ENCODE measurements around the gene LARGE1.
"Not testable (repeated sequence)": the region's sequence is repeated elsewhere in the genome, so short reads cannot be mapped to it uniquely, and the experiment has no call there.

The LARGE1 gene

DNA sequence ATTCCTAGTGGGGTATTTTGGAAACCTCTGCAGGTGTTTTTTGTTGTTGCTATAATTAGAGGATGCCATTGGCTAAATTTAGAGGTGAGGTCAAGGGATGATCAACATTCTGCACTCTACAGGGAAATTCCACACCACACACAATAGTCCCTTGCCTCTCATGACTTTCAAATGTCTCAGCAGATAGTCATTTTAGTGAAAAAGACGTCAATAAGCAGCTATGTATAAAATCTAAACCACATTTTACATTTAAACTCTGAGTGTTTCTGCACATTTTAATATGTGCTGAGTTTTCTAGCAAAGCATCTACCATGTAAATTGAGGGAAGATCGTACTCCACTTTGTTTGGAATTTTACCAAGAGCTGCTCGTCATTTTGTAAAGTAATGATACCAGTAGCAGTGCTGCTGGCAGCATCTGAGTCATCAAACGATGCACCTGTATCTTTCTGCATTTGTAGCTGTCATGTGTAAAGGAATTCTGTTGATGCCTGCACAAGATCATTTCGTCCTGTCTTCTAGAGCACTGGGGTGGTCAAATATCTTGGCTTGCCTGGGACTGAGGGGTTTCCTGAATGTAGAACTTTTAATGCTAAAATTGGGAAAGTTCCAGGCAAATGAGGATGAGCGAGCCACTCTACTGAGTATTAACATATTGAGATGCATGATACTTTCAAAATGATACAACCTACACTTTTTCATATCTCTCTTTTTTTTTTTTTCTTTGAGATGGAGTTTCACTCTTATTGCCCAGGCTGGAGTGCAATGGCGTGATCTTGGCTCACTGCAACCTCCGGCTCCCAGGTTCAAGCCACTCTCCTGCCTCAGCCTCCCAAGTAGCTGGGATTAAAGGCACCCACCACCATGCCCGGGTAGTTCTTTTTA lies 447.6 kb downstream of the LARGE1 start:
- H3K4me3 ChIP-seq (ENCODE audit: low read depth in 1 of 2, low read length in 2 of 2) = no peak overlapping the region
- no peaks in the 10 kb centered on the region for H3K9me3 ChIP-seq (ENCODE audit: low read length)
- no peaks in the 10 kb centered on the region for H3K4me1 ChIP-seq (ENCODE audit: insufficient read depth, low read length)
- H3K27me3 ChIP-seq (ENCODE audit: control insufficient read depth in 1 of 2, insufficient read depth in 2 of 2, low read length in 2 of 2) = no peaks in the 10 kb centered on the region
- no peak overlapping the region for H3K9ac ChIP-seq (ENCODE audit: low read length)
- no peaks in the 10 kb centered on the region for H3K36me3 ChIP-seq (ENCODE audit: insufficient read depth, low read length)
- no peak overlapping the region for H3K27ac ChIP-seq (ENCODE audit: low read depth, low read length)

DNA sequence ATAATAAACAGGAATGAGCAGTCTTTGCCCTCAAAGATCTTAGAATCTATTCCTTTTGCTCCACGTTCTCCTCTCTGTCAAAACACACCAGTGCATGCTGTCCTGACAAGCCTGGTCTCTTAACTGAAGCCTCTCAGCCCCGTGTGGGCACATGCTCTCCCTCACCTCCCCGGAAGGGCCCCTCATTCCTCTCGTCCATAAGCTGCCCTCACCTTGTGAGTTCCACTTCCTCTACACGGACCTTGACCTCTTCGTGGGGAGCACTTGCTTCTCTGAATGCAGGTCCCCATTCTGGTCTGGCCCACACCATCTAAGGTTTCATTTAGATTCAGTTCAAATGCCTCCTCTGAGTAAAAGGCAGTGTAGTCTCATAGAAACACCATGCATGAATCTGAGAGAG lies 449.8 kb downstream of the LARGE1 start:
- H3K27ac ChIP-seq (ENCODE audit: low read depth, low read length) = no peak overlapping the region
- no peaks in the 10 kb centered on the region for H3K9me3 ChIP-seq (ENCODE audit: low read length)
- H3K4me3 ChIP-seq (ENCODE audit: low read depth in 1 of 2, low read length in 2 of 2) = no peak overlapping the region
- H3K36me3 ChIP-seq (ENCODE audit: insufficient read depth, low read length) = no peaks in the 10 kb centered on the region
- H3K4me1 ChIP-seq (ENCODE audit: insufficient read depth, low read length) = no peaks in the 10 kb centered on the region
- H3K27me3 ChIP-seq (ENCODE audit: control insufficient read depth in 1 of 2, insufficient read depth in 2 of 2, low read length in 2 of 2) = no peaks in the 10 kb centered on the region
- no peak overlapping the region for H3K9ac ChIP-seq (ENCODE audit: low read length)

DNA sequence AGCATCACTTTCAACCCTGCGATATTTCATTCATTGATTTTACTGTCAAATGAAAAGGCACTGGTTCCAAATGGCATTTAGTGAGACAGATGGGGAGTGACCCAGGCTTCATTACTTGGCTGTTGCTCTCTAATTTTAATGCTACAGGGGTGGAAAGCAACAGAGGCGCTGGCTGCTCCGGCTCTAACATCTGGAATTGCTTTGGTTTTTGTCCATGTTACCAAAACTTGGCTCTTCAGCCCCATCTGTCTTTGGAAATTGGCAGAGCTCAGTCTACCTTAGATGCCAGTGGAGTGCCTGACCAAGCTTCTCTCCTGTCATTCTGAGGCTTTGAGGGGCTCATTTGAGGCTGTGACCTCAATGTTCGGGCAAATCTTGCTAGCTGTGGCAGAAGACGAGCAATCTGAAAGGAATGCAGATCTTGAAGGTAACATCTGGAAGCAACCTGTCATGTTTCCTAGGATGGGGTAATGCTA lies 452.6 kb downstream of the LARGE1 start:
- Histone ChIP-seq H3K4me1 (ENCODE audit: insufficient read depth, low read length) (no peaks in the 10 kb centered on the region), H3K9ac (ENCODE audit: low read length) (no peak overlapping the region), H3K27ac (ENCODE audit: low read depth, low read length) (no peak overlapping the region), H3K9me3 (ENCODE audit: low read length) (no peaks in the 10 kb centered on the region), H3K27me3 (ENCODE audit: control insufficient read depth in 1 of 2, insufficient read depth in 2 of 2, low read length in 2 of 2) (no peaks in the 10 kb centered on the region), H3K4me3 (ENCODE audit: low read depth in 1 of 2, low read length in 2 of 2) (no peak overlapping the region), H3K36me3 (ENCODE audit: insufficient read depth, low read length) (no peaks in the 10 kb centered on the region)

DNA sequence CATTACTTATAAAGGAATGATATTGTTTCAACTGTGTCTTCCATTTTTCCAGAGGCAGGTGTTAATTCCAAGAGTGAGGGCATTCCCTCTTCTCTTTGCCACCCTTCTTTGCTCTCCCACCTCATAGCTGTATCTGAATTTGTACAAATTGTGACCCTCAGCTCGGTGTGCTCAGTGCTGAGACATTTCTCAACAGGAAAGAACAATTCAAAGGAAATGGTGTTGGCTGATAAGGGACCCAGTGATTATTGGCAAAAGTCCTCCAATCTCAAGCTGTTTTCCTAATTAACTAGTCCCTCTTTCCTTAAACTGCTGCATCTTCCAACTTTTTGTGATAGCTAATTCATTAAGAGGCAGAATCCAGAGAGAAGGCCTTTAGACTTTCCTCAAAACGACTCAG lies 453.2 kb downstream of the LARGE1 start:
- Histone ChIP-seq H3K9ac (ENCODE audit: low read length) (no peak overlapping the region), H3K36me3 (ENCODE audit: insufficient read depth, low read length) (no peaks in the 10 kb centered on the region), H3K27ac (ENCODE audit: low read depth, low read length) (no peak overlapping the region), H3K9me3 (ENCODE audit: low read length) (no peaks in the 10 kb centered on the region), H3K4me1 (ENCODE audit: insufficient read depth, low read length) (no peaks in the 10 kb centered on the region), H3K27me3 (ENCODE audit: control insufficient read depth in 1 of 2, insufficient read depth in 2 of 2, low read length in 2 of 2) (no peaks in the 10 kb centered on the region), H3K4me3 (ENCODE audit: low read depth in 1 of 2, low read length in 2 of 2) (no peak overlapping the region)

DNA sequence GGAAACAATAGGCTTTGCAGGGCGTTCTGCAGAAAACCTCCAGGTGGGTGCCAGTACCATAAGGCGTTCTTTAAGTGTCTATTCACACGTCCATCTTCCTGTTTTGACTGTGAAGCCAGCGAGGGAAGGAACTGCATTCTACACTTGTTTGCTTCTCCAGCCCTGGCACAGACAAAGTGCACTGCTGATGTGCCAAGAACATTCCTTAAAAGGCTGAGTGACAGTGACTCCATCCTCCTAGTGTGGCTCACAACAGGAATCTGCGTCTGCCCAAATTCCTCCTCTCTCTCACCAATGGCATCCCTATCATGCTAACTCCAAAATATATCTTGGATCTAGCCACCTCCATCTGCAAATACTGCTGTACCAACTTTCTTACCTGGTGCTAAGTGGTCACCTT lies 454.7 kb downstream of the LARGE1 start:
- no peaks in the 10 kb centered on the region for H3K36me3 ChIP-seq (ENCODE audit: insufficient read depth, low read length)

DNA sequence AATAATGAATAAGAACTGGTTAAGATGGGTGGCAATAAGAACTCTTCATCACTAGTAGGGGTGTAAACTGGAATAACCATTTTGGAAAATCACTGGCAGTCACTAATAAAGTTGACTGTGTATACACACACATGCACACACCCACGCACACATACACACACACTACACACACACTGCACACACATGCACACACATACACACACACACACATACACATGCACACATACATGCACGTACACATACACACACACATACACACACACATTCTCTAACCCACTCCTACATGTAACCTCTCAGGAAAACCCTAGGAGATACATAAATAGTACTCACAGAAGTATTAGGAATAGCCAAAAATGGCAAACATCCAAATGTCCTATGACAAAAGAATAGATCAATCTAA lies 455.6 kb downstream of the LARGE1 start:
- Histone ChIP-seq H3K9me3 (ENCODE audit: low read length) (no peaks in the 10 kb centered on the region), H3K9ac (ENCODE audit: low read length) (no peak overlapping the region), H3K4me3 (ENCODE audit: low read depth in 1 of 2, low read length in 2 of 2) (no peak overlapping the region), H3K36me3 (ENCODE audit: insufficient read depth, low read length) (no peaks in the 10 kb centered on the region), H3K27ac (ENCODE audit: low read depth, low read length) (no peak overlapping the region), H3K4me1 (ENCODE audit: insufficient read depth, low read length) (no peaks in the 10 kb centered on the region), H3K27me3 (ENCODE audit: control insufficient read depth in 1 of 2, insufficient read depth in 2 of 2, low read length in 2 of 2) (no peaks in the 10 kb centered on the region)

More for the DNA sequence above, 454.7 kb downstream of the LARGE1 start:
- no peak overlapping the region for H3K9ac ChIP-seq (ENCODE audit: low read length)
- H3K4me3 ChIP-seq (ENCODE audit: low read depth in 1 of 2, low read length in 2 of 2) = no peak overlapping the region
- no peaks in the 10 kb centered on the region for H3K4me1 ChIP-seq (ENCODE audit: insufficient read depth, low read length)
- H3K27ac ChIP-seq (ENCODE audit: low read depth, low read length) = no peak overlapping the region
- H3K9me3 ChIP-seq (ENCODE audit: low read length) = no peaks in the 10 kb centered on the region
- H3K27me3 ChIP-seq (ENCODE audit: control insufficient read depth in 1 of 2, insufficient read depth in 2 of 2, low read length in 2 of 2) = no peaks in the 10 kb centered on the region

DNA sequence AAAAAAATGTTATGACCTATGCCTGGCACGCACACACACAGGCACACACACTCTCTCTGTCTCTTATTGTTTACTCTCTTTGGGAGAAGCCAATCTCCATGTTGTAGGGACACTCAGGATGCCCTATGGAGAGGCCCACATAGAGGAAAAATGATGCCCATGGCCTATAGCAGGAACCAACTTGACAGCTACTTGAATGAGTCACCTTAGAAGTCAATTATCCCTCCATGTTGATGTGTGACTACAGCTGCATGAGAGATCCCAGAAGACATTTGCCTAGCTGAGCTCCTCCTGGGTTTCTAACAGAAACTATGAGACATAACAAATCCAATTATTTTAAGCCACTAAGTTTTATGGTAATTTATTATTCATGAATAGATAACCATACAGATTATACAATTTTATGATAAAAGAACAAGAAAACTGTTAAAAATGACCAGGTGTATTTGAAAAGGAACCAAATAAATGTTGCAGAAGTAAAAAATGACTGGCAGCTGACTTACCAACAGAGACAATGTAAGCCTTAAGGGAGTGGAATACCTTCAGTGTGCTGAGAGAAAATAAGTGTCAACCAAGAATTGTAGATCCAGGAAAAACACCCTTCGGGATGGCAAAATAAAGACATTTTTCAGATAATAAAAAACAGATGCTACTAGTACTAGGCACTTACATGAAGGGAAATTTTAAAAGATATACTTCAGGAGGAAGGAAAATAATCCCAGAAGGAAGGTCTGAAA lies 458.4 kb downstream of the LARGE1 start:
- Histone ChIP-seq H3K4me3 (ENCODE audit: low read depth in 1 of 2, low read length in 2 of 2) (no peak overlapping the region), H3K36me3 (ENCODE audit: insufficient read depth, low read length) (no peaks in the 10 kb centered on the region), H3K9ac (ENCODE audit: low read length) (no peak overlapping the region), H3K9me3 (ENCODE audit: low read length) (no peaks in the 10 kb centered on the region), H3K27me3 (ENCODE audit: control insufficient read depth in 1 of 2, insufficient read depth in 2 of 2, low read length in 2 of 2) (no peaks in the 10 kb centered on the region), H3K4me1 (ENCODE audit: insufficient read depth, low read length) (no peaks in the 10 kb centered on the region), H3K27ac (ENCODE audit: low read depth, low read length) (no peak overlapping the region)

DNA sequence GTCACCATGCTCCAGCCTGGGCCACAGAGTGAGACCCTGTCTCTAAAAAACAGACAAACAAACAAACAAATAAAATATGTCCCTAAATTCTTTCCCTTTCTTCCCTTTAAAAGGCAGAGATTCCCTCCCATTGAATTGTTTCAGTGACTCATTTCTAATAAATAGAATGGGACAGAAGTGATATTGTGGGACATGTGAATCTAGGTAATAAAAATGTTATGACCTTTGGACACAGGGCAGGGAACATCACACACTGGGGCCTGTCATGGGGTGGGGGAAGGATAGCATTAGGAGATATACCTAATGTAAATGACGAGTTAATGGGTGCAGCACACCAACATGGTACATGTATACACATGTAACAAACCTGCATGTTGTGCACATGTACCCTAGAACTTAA lies 459.0 kb downstream of the LARGE1 start:
- H3K36me3 ChIP-seq (ENCODE audit: insufficient read depth, low read length); H3K9me3 ChIP-seq (ENCODE audit: low read length); H3K27me3 ChIP-seq (ENCODE audit: control insufficient read depth in 1 of 2, insufficient read depth in 2 of 2, low read length in 2 of 2); H3K9ac ChIP-seq (ENCODE audit: low read length); H3K4me3 ChIP-seq (ENCODE audit: low read depth in 1 of 2, low read length in 2 of 2); H3K27ac ChIP-seq (ENCODE audit: low read depth, low read length); H3K4me1 ChIP-seq (ENCODE audit: insufficient read depth, low read length): not testable (repeated sequence)

DNA sequence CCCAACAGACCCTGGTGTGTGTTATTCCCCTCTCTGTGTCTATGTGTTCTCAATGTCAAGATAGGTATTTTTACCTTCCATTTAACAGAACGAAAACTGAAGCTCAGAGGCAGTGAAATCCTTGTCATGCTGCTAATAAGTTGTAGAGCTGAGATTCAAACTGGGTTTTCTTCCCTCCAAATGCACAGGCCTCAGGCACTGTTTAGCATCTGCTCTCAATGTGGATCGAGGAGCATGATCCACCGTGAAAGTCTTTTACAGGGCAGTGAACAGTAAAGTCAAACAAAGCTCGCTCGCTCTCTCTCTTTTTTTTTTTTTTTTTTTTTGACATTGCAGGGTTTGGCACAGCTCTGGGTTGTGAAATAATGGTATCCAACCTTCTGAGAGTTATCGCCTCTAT lies 461.1 kb downstream of the LARGE1 start:
- H3K4me3 ChIP-seq (ENCODE audit: low read depth in 1 of 2, low read length in 2 of 2) = no peak overlapping the region
- H3K4me1 ChIP-seq (ENCODE audit: insufficient read depth, low read length) = no peaks in the 10 kb centered on the region
- no peaks in the 10 kb centered on the region for H3K27me3 ChIP-seq (ENCODE audit: control insufficient read depth in 1 of 2, insufficient read depth in 2 of 2, low read length in 2 of 2)
- H3K9me3 ChIP-seq (ENCODE audit: low read length) = no peaks in the 10 kb centered on the region
- H3K9ac ChIP-seq (ENCODE audit: low read length) = no peak overlapping the region
- H3K36me3 ChIP-seq (ENCODE audit: insufficient read depth, low read length) = no peaks in the 10 kb centered on the region
- H3K27ac ChIP-seq (ENCODE audit: low read depth, low read length) = no peak overlapping the region

DNA sequence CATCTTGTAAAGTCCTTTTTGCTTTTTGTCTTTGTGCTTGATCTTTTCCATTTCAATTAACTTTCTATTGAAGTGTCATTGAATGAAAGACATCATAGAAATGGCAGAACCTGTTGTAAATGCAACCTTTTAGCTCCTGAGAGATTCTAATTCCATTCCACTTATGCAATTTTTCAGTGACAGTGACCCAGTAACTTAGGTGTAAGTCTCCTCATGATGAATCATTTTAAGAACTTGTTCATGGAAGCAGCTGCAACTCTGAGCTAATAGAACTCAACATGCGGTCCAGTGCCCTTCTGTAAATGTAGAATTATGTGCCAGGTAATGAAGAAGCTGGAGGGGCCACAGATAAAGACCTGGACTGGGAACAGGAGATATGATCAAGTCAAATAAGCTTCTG lies 463.8 kb downstream of the LARGE1 start:
- Histone ChIP-seq H3K27me3 (ENCODE audit: control insufficient read depth in 1 of 2, insufficient read depth in 2 of 2, low read length in 2 of 2) (no peaks in the 10 kb centered on the region), H3K4me1 (ENCODE audit: insufficient read depth, low read length) (no peaks in the 10 kb centered on the region), H3K27ac (ENCODE audit: low read depth, low read length) (no peak overlapping the region), H3K36me3 (ENCODE audit: insufficient read depth, low read length) (no peaks in the 10 kb centered on the region), H3K4me3 (ENCODE audit: low read depth in 1 of 2, low read length in 2 of 2) (no peak overlapping the region), H3K9ac (ENCODE audit: low read length) (no peak overlapping the region), H3K9me3 (ENCODE audit: low read length) (no peaks in the 10 kb centered on the region)

DNA sequence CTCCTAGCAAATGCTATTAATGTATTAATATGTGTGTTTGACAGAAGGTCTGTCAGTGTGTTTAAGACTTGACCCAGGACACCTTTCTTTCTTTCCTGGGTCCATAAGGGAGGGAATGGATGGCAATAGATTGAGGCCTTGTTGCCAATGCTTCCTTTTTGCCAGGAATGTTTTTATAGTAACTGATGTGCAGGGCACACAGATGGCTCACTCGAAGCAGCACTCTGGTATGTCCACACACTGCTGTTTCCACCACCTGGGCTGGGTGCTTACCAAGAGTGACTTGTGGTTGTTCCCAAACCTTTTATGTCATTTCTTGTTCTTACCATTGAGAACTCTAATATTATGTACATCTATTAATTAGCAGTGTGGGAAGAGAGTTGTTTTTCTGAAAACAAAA lies 465.2 kb downstream of the LARGE1 start:
- Histone ChIP-seq H3K27me3 (ENCODE audit: control insufficient read depth in 1 of 2, insufficient read depth in 2 of 2, low read length in 2 of 2) (no peaks in the 10 kb centered on the region), H3K9me3 (ENCODE audit: low read length) (no peaks in the 10 kb centered on the region), H3K27ac (ENCODE audit: low read depth, low read length) (no peak overlapping the region), H3K36me3 (ENCODE audit: insufficient read depth, low read length) (no peaks in the 10 kb centered on the region), H3K9ac (ENCODE audit: low read length) (no peak overlapping the region), H3K4me3 (ENCODE audit: low read depth in 1 of 2, low read length in 2 of 2) (no peak overlapping the region), H3K4me1 (ENCODE audit: insufficient read depth, low read length) (no peaks in the 10 kb centered on the region)
